Stimulated activated CD4-positive, alpha-beta T cell treated with anti-CD3 and anti-CD28 coated beads, TNF-alpha, amount 100 ng/mL, for 1 hour (primary cell): Measurements from ENCODE around the gene THBS1.

Experiments used
- DNase-seq, 3 donors: peaks; one replicate each; pipeline ENCODE4 v3.0.0-alpha.2; 2020; ENCODE audit warnings: low read depth in 3 of 3, low spot score in 1 of 3

THBS1 gene

DNA sequence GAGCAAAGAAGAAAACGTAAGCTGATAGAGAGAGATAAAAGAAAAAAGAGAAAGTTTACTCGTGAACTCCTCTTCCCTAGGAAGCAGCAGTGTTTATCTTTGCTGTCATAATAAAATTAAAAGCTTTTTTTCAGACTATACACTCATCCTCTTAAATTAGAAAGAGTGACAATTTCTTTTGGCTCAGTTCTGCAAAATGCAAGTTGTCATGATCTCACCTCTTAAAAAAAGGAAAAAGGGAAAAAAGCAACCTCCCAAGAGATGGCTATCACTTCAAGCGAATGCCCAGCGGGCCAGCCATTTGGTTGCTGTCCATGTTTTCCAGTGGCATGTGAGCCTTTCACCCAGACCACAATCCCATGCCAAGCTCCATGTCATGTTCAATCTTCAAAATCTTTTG, 7.0 kb upstream of the THBS1 start:
- no peak for DNase-seq

DNA sequence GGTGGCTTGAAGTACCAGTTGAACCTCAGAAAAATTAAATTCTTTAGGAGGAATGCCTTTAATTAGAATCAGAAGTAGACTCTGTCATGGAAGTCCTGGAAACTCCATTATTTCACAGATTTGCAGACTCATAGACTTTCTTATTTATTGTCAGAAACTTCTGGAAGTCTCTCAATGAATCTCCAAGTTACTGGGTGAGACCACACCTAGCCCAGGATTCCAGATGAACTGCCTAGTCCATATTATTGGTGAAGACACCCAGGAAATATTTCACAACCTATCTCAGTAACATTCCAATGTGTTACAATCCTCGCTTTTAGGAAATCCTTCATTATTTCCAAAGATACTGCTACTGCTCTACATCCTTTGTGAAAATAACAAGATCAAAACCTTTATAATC, 6.5 kb upstream of the THBS1 start:
- DNase-seq, result no peak

DNA sequence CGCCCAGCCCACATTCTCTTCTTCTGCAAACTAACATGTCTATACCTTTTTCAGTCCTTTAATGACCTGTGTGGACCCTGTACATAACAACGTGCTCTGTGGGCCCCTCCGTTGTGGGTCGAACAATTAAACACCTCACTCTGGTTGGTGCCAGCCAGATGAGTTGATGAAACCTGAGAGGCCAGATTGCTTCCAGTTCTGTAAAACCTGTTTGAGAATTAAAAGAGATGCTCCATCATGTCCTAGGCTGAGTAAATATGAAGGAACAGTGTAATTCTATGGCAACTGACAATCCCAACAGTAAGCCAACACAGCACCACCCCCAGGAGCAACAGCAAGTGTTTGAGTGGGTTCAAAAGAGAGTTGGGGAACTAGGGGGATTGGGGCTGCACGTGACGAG, 5.7 kb upstream of the THBS1 start:
- no peak for DNase-seq

DNA sequence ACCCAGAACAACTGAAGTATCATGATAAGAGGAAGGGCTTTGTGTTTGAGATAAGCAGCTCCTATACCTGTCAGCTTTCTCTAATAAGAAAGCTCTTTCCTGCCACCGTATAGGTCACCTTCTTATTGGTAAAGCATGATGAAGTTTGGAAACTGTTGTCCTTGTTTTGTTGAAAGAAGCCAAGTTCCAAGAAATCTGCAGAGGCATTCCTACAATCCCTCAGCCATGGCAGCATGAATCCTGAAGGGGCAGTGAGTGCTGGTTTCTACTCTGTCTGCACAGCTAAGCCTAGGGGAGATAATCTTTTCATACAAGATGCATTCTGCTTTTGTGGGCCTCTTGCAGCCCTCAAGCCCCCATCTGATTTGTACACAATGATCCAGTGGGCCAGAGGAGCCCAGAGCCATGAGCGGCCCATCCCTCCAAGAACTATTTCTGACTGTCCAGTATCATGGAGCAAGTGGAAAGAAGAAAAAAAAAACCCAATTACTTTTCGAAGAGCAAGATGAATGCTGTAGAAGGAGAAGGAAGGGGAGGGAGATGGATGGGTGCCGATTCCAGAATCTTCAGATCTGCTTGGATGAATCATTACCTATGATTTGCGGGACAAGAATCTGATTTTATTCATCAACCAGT, 1.9 kb upstream of the THBS1 start:
- no peak for DNase-seq

DNA sequence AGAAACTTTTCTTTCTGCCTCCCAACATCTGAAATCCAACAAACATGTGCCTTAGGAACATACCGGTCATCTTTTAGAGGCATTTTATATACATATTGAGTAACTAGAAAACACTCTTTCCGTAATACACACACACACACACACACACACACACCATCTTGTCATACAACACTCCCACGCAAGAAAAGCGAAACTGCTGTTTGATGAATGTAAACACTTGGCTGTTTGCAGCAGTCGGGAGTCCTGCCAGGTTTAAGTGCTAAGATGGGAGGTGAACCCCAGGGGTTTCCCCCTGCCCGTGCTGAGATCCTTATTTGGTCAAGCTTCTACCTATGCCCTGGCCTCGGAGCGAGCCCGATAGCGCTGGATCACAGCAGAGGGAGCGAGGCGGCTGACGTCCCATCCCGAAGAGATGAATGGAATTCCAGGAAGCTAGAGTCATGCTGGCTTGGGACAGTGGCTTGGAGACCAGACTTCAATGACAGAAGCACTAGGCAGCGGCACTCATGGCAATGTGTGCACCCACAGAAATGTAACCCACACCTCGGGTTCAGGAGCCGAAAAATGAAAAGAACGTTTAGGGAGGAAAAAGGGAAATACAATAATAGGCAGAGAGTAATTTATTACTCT, 1.3 kb upstream of the THBS1 start:
- DNase-seq, result no peak

DNA sequence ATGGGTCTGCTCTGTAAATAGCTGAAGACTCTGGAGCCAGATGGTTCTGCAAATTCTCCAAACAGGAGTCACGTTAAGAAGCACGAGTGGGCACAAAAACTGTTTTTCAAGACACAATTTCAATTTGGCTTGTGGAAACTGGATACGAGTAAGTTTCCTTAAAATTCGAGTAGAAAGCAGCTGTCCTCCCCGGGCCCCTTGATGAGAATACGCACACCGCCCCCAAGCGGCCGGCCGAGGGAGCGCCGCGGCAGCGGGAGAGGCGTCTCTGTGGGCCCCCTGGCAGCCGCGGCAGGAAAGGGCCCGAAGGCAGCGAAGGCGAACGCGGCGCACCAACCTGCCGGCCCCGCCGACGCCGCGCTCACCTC, 778 bp upstream of the THBS1 start:
- DNase-seq, result peak; percentile 51 to 84 (median 66)

DNA sequence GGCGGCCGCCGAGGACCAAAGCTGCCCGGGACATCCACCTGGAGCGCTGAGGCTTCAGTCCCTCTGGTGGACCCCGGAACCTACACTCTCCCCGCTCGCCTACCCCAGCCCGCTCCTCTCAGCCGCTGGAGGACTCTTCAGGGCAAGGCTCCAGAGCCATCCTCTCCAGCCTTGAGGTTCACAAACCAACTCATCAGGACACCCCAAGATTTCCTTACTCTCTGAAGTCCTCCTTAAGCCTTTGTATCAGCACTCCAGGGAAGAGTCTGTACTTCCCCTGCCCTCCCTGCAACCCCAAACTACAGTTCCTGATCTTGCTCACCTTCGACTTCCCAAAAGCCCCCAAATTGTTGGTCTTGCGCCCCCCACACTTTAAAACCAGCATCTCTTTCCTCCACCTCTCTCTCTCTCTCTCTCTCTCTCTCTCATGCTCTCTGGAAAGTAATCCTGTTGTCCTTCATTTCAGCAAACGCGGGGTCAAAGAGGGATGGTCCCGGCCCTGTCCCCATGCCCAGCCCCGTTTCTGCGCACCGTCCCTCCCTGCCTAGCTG, 438 bp downstream of the THBS1 start:
- DNase-seq, result no peak

DNA sequence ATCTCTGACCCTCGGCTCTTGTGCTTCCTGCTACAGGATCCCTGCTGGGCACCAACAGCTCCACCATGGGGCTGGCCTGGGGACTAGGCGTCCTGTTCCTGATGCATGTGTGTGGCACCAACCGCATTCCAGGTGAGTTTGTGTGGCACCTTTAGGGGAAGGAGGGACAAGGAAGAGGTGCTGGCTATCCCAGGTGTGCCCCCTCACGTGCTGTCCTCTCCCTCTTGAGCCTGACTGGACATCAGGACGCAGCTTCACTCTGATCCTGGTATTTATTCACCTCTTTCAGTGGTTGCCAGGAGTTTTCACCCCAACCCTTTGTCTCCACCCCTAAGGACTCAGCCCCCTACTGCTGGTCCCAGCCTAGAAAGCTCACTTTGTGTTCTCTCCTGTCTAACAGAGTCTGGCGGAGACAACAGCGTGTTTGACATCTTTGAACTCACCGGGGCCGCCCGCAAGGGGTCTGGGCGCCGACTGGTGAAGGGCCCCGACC, 960 bp downstream of the THBS1 start:
- DNase-seq, result no peak

DNA sequence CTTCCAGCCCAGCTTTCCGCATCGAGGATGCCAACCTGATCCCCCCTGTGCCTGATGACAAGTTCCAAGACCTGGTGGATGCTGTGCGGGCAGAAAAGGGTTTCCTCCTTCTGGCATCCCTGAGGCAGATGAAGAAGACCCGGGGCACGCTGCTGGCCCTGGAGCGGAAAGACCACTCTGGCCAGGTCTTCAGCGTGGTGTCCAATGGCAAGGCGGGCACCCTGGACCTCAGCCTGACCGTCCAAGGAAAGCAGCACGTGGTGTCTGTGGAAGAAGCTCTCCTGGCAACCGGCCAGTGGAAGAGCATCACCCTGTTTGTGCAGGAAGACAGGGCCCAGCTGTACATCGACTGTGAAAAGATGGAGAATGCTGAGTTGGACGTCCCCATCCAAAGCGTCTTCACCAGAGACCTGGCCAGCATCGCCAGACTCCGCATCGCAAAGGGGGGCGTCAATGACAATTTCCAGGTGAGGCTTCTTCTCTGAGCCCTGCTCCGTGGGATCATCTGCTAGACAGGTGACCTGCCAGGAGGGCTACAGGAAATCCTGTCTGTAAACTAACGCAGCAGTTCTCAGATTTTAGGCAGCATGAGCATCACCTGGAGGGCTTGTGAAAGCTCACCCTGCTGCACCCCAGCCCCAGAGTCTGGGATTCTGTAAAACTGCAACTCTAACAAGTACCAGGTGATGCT, 1.6 kb downstream of the THBS1 start:
- DNase-seq, result no peak

DNA sequence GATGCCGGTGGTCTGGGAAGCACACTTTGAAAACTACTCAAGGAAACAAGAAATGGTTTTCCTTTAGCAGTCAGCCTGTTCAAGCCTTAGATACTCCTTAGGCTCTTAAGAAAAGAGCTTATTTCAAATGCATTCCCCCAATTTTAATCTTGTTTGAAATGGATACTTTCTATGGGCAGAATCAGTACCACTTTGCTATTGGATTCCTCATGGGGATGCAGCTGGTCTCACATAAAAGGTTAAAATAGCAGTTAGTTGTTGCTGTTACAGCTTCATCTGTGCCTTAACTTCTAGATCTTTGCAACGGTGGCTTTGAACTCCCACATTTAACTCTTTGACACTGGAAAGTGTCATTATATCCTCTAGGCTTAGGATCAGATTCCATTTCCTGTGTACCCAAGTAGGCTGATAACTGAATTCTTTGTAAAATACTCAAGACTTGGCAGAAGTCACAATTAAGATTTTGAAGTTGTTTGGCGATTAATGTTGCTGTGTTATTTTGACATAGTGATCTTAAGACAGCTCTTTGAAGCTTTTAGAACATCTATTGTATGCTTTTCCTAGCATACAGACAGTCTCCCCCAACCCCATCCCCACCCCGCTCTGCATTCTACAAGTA, 2.2 kb downstream of the THBS1 start:
- no peak for DNase-seq

DNA sequence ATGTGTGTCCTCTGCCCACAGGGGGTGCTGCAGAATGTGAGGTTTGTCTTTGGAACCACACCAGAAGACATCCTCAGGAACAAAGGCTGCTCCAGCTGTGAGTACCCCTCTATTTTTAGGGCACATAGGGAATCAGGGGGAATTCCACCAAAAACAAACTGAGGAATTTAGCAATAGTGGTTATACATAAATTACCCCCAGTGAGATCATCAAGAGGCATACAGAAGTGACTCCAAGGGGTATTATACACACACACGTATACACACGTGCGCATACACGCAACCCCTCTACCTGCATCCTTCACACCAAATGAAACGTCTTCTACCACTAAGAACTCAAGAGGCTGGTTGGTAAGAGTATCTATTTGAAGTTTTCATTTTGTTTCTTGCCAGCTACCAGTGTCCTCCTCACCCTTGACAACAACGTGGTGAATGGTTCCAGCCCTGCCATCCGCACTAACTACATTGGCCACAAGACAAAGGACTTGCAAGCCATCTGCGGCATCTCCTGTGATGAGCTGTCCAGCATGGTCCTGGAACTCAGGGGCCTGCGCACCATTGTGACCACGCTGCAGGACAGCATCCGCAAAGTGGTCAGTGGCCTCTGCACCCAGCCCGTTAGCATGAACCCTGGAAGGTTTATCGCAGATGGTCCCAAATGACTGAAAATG, 2.9 kb downstream of the THBS1 start:
- DNase-seq, result no peak

DNA sequence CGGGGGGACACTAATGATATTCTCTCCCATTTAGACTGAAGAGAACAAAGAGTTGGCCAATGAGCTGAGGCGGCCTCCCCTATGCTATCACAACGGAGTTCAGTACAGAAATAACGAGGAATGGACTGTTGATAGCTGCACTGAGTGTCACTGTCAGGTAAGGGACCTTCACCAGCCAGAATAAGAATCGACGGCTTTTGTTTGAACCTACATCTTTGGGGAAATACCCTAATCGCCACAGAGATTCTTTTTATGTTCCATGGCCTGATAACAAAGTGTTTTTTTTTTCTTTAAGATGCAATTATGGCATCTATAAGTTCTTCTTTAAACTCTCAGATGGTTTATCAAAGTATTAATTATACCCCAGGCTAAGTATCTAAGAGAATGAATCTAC, 3.4 kb downstream of the THBS1 start:
- DNase-seq, result no peak

DNA sequence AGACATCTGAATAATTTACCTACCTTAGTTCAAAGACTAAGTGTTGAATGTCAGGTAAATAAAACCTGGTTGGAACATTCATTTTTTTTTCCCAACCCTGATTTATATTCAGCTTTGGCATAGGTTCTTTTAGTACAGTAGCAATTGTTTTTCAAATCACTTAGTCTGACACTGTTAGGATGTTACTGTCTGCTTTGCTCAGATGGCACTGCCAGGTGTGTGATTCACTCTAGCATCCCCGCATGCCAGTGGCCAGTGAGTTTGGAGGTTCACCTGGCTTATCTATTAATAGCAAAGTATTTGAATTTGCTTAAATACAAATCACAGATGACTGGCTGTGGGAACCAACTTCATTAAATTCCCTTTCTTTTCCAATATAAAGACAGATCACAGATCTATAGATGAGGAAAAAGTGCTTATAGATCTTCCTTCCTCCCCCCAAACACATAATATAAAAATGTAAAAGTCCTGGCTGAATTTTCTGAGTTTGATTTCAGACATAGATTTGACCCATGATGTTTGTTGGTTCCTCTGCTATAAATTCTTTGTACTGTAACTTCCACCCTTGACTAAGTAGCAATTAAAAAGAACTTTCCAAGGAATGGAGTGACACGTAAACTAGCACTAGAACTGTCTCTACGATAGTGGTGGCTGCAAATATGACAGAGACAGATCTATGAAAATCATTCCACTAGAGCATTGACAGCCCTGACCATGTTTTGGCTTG, 3.9 kb downstream of the THBS1 start:
- DNase-seq, result no peak

DNA sequence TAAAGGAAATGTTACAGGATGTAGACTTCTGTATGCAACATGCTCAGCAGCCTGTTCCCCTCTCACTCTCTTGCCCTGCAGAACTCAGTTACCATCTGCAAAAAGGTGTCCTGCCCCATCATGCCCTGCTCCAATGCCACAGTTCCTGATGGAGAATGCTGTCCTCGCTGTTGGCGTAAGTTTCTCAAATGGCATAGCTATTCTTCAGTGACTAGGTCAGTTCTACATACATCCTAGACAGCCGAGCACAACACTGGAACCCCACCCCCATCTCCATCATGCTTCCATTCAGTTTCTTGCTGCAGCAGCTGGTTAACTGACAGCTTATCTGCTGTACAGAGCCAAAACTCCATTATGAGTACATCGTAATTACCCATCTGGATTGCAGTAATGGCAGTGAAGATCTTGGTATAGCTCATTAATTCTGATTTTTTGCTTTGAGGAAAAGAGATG, 4.5 kb downstream of the THBS1 start:
- DNase-seq, result no peak

DNA sequence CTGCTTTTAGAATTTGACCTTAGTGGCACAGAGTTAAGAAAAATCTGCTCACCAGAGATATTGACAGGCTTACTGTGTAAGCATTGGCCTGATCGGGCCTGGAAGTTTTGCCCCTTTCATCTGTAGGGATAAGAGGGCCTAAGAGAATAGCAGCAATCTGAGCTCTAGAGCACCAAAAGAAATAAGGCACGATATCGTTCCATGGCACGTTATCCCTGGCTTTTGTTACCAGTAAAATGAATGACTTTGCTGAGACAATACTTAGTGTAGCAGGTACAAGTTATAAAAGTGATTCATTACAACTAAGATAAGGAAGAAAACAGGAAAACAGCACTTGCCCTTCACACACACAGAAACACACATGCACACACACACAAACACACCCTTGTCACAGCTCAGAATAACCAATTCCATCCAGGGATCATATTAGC, 5.0 kb downstream of the THBS1 start:
- no peak for DNase-seq

DNA sequence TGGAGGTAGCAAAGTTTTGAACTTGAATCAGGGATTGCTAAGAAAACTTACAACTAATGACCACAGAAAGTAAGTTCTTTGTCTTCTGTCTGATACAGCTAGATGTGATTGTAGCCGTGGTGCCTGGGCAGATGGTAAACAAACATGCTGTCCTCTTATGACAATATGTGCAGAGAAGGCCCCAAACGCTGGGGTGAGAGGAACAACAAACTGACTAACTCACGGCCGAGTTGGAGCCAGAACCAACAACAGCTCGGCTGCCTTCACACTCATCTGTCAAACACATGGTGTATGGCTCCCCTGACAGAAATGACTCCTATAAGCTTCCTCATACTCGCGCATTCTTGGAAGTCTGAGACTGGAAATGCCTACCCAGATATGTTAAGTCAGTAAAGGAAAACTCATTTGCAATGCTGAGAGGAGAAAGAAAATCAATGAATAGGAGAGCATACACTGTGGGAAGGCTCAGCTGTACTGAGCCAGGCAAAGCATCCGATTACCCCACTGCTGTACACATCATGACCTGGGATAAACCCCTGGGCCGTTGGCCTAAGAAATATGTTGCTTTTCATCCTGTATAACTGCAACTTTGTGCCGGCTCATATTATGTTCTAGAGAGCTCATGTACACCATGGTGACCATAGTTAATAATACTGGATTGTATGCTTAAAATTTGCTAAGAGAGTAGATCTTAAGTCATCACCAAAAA, 5.7 kb downstream of the THBS1 start:
- no peak for DNase-seq

DNA sequence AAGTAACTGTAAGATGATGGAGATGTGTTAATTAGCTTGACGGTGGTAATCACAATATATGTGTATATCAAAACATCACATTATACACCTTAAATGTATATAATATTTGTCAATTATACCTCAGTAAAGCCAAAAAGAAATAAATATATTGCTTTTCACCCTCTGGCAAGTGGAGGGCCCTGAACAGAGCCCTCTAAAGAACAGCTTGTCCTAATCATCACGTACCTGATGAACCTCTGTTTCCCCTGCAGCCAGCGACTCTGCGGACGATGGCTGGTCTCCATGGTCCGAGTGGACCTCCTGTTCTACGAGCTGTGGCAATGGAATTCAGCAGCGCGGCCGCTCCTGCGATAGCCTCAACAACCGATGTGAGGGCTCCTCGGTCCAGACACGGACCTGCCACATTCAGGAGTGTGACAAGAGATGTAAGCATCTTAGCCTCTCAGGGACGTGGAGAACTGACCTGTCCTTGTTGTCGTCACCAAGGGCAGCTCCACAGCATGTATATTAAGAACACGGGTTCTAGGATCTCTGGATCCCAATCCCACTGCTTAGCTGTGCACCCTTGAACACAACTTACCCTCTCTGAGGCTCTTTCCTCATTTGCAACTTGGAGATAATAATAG, 6.3 kb downstream of the THBS1 start:
- DNase-seq, result no peak

DNA sequence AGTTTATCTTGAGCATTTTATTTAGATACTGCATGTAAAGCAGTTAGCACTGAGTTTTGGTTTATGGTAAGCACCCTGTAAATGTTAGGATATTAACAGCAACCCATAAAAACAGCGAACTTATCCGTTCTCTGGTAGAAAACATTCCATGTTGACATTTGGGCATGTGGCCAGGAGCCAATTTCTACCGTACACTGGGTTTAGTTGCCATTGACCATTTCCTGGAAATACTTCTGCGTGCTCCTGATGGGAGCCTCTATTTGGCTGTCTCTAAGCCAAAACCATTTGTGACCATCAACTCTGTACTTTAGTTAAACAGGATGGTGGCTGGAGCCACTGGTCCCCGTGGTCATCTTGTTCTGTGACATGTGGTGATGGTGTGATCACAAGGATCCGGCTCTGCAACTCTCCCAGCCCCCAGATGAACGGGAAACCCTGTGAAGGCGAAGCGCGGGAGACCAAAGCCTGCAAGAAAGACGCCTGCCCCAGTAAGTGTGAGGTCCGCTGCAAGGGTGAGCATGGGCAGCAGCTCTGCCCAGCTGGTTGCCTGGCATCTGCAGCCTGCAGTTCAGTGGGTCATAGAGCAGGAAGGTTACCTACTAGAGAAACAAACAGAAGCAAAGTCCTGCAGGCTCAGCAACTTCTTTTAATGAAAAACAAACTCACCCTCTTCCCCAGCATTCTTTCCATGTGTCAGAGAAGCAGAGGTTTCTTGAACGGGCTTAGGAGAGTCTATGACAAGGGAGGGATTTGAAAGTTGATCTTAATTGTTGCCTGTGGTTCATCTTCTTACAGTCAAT, 7.1 kb downstream of the THBS1 start:
- DNase-seq, result no peak
